COLO668 (cell line): ENCODE data around the gene RRAS2.

ENCODE experiments used
- DNase-seq: peaks from one replicate; lab custom pipeline; 2025; ENCODE audit not compliant: unreplicated experiment; lab: John Stamatoyannopoulos, UW

Gene RRAS2

GRCh38 chr11:14229472-14229871 is 129.5 kb downstream of the RRAS2 start:
- no peak for DNase-seq

- DNase-seq: no peak
Measured at GRCh38 chr11:14228356-14228755, 130.6 kb downstream of the RRAS2 start.
